MM.1S (cell line): ENCODE measurements around the gene PSMC3.

ENCODE experiments used
- DNase-seq: peaks from one replicate; pipeline ENCODE4 v3.0.0-alpha.2; 2015
- H2AFZ ChIP-seq: fragments of 300-600 bp; sonication (generic); 2 replicates; pipeline ENCODE4 v1.6.0; 2016; ENCODE audit warnings: antibody characterized with exemption, low read length
- H3F3A ChIP-seq: fragments of 300-600 bp; sonication (generic); 2 replicates; pipeline ENCODE4 v1.6.1; 2016; ENCODE audit warnings: mild to moderate bottlenecking, antibody characterized with exemption, low read length, moderate library complexity, mixed read lengths; ENCODE audit not compliant: insufficient read depth
- H3K27ac ChIP-seq: fragments of 300-600 bp; sonication (generic); 2 replicates; pipeline ENCODE4 v1.5.1; 2016; ENCODE audit warnings: mild to moderate bottlenecking, low read length
- H3K27me3 ChIP-seq: fragments of 300-600 bp; sonication (generic); replicated peaks from 2 replicates; pipeline ENCODE4 v1.6.0; 2016; ENCODE audit warnings: low read length; ENCODE audit not compliant: insufficient read depth
- H3K36me3 ChIP-seq: fragments of 300-600 bp; sonication (generic); replicated peaks from 2 replicates; pipeline ENCODE4 v1.6.1; 2016; ENCODE audit warnings: mild to moderate bottlenecking, low read length, mixed read lengths; ENCODE audit not compliant: insufficient read depth
- H3K4me1 ChIP-seq: fragments of 300-600 bp; sonication (generic); 2 replicates; pipeline ENCODE4 v1.6.1; 2016; ENCODE audit warnings: low read length, mixed read lengths
- H3K4me2 ChIP-seq: fragments of 300-600 bp; sonication (generic); 2 replicates; pipeline ENCODE4 v1.6.0; 2016; ENCODE audit warnings: low read depth, low read length
- H3K4me3 ChIP-seq: fragments of 300-600 bp; sonication (generic); 2 replicates; pipeline ENCODE4 v1.5.1; 2016; ENCODE audit warnings: low read length, mixed read lengths
- H3K79me2 ChIP-seq: fragments of 300-600 bp; sonication (generic); 2 replicates; pipeline ENCODE4 v1.6.1; 2016; ENCODE audit warnings: mixed run types, low read length, mixed read lengths
- H3K9ac ChIP-seq: fragments of 300-600 bp; sonication (generic); 2 replicates; pipeline ENCODE4 v1.6.1; 2016; ENCODE audit warnings: low read length, mixed read lengths
- H3K9me2 ChIP-seq: fragments of 300-600 bp; sonication (generic); replicated peaks from 2 replicates; pipeline ENCODE4 v1.6.1; 2016; ENCODE audit warnings: mild to moderate bottlenecking, low read length, mixed read lengths; ENCODE audit not compliant: insufficient read depth
- H3K9me3 ChIP-seq: fragments of 300-600 bp; sonication (generic); replicated peaks from 2 replicates; pipeline ENCODE4 v1.6.1; 2016; ENCODE audit warnings: mild to moderate bottlenecking, low read length, mixed read lengths; ENCODE audit not compliant: insufficient read depth
- H4K20me1 ChIP-seq: fragments of 300-600 bp; sonication (generic); 2 replicates; pipeline ENCODE4 v1.6.1; 2016; ENCODE audit warnings: mild to moderate bottlenecking, low read length, moderate library complexity, mixed read lengths; ENCODE audit not compliant: insufficient read depth
- CTCF ChIP-seq: fragments of 300-600 bp; sonication (generic); IDR thresholded peaks from 2 replicates; pipeline ENCODE4 v1.5.1; 2016; ENCODE audit warnings: antibody characterized with exemption, low read length, mixed read lengths
- EZH2 ChIP-seq: fragments of 300-600 bp; sonication (generic); optimal IDR thresholded peaks from 2 replicates; pipeline ENCODE3; 2017; ENCODE audit warnings: low read depth, mild to moderate bottlenecking, antibody characterized with exemption, low read length, mixed read lengths
- EZH2phosphoT487 ChIP-seq: fragments of 300-600 bp; sonication (generic); IDR thresholded peaks from 2 replicates; pipeline ENCODE4 v1.6.1; 2018; ENCODE audit warnings: antibody characterized with exemption, low read length

The PSMC3 gene

GRCh38 chr11:47407746-47408590 is 18.3 kb downstream of the PSMC3 start, which contains the start of gene SLC39A13:
Gene SLC39A13 (plus strand): TSS chr11:47408590. CDS start chr11:47410095, 1,505 bp downstream.
- Histone ChIP-seq H3K9me2 (no peaks in the 10 kb centered on the region), H2AFZ (peak within 1 kb of the TSS; percentile 97), H3F3A (peaks cover 10% of the 10 kb centered on the region), H4K20me1 (no peaks in the 10 kb centered on the region), H3K4me2 (peak within 1 kb of the TSS; percentile 96), H3K36me3 (no peaks in the 10 kb centered on the region), H3K79me2 (no peaks in the 10 kb centered on the region), H3K27me3 (no peaks in the 10 kb centered on the region), H3K9ac (peak within 1 kb of the TSS; percentile 74), H3K4me1 (peaks cover 15% of the 10 kb centered on the region), H3K9me3 (no peaks in the 10 kb centered on the region), H3K4me3 (peak within 1 kb of the TSS; percentile 75), H3K27ac (peak within 1 kb of the TSS; percentile 64; the same call in 1 of the 2 replicates)
- no peak for TF ChIP-seq EZH2phosphoT487
- peak; percentile 87 for TF ChIP-seq CTCF
- peak; percentile 96 for DNase-seq

GRCh38 chr11:47406896-47407745 is 19.1 kb downstream of the PSMC3 start:
- Histone ChIP-seq H4K20me1 (no peaks in the 10 kb centered on the region), H3K4me2 (peak overlapping the region; percentile 80), H2AFZ (peak overlapping the region; percentile 43), H3K9me2 (no peaks in the 10 kb centered on the region), H3K9me3 (no peaks in the 10 kb centered on the region), H3F3A (peaks cover 10% of the 10 kb centered on the region), H3K4me3 (peak overlapping the region; percentile 69), H3K79me2 (no peaks in the 10 kb centered on the region), H3K9ac (peak overlapping the region; percentile 55), H3K27ac (peak overlapping the region; percentile 64; the same call in 1 of the 2 replicates), H3K27me3 (no peaks in the 10 kb centered on the region), H3K4me1 (peaks cover 15% of the 10 kb centered on the region), H3K36me3 (no peaks in the 10 kb centered on the region)
- peak; percentile 56 for DNase-seq
- no peak for TF ChIP-seq CTCF
- TF ChIP-seq EZH2phosphoT487: no peak
- no peak for TF ChIP-seq EZH2

GRCh38 chr11:47403571-47403970 is 22.7 kb downstream of the PSMC3 start:
- Histone ChIP-seq H3K4me2 (no peak overlapping the region), H3K36me3 (no peaks in the 10 kb centered on the region), H3K4me1 (peaks cover 22% of the 10 kb centered on the region), H3K27me3 (no peaks in the 10 kb centered on the region), H3K9me2 (no peaks in the 10 kb centered on the region), H3K9ac (no peak overlapping the region), H3K79me2 (no peaks in the 10 kb centered on the region), H3K4me3 (no peak overlapping the region), H3K9me3 (no peaks in the 10 kb centered on the region), H3K27ac (no peak overlapping the region), H3F3A (peaks cover 10% of the 10 kb centered on the region), H2AFZ (no peak overlapping the region), H4K20me1 (no peaks in the 10 kb centered on the region)
- no peak for DNase-seq
- no peak for TF ChIP-seq EZH2phosphoT487
- TF ChIP-seq CTCF: no peak
- no peak for TF ChIP-seq EZH2
